B cell (primary cell): ENCODE results near the gene KLHL26. TPM values are rescaled to one million over a fixed set of nuclear protein-coding genes. Genes with fewer than 3 reads are reported as not detected.

Source experiments
- ATAC-seq: fragments of 200-7000 bp; cut with Tn5 transposase; one replicate; pipeline ENCODE4 v1.10.0; 2021; ENCODE audit warnings: low read depth, mild to moderate bottlenecking, moderate number of reproducible peaks, moderate library complexity
- CTCF ChIA-PET: fragments of 350-600 bp; sonication (Branson Sonifier 250); formaldehyde crosslinking; loops from one replicate; lab custom pipeline; 2021; ENCODE audit warnings: antibody characterized with exemption, inconsistent platforms; lab: Charles Lee
- POLR2A ChIA-PET: fragments of 350-600 bp; sonication (Branson Sonifier 250); formaldehyde crosslinking; loops from one replicate; lab custom pipeline; 2021; ENCODE audit warnings: antibody characterized with exemption; lab: Charles Lee
- DNase-seq: peaks from one replicate; pipeline ENCODE4 v3.0.0; 2013
- H2AFZ ChIP-seq: 2 replicates; pipeline ENCODE4 v1.6.1; 2012; ENCODE audit warnings: mild to moderate bottlenecking, low read depth, low read length; ENCODE audit not compliant: insufficient read depth, poor library complexity, severe bottlenecking
- H3K27ac ChIP-seq, 2 donors: 1 replicate in 1 of 2; 2 replicates in 1 of 2; pipeline ENCODE4 v1.5.1; 2012 to 2013; ENCODE audit warnings: low read length in 2 of 2, mild to moderate bottlenecking in 2 of 2, moderate library complexity in 1 of 2
- H3K27me3 ChIP-seq, 4 experiments: fragments of 200-600 bp in 1 of 4; sonication (generic) in 1 of 4; replicated peaks in 1 of 4; 1 replicate in 2 of 4; 2 replicates in 2 of 4; pipeline versions ENCODE4 v1.6.1 to v1.7.0; 2013 to 2016; ENCODE audit warnings: low read length in 3 of 4, mild to moderate bottlenecking in 2 of 4, mixed read lengths in 1 of 4, moderate library complexity in 1 of 4; ENCODE audit not compliant: insufficient read depth in 4 of 4, control insufficient read depth in 3 of 4; ENCODE audit errors: control extremely low read depth in 1 of 4
- H3K36me3 ChIP-seq, 2 experiments: replicated peaks in 1 of 2; 1 replicate in 1 of 2; 2 replicates in 1 of 2; pipeline versions ENCODE4 v1.6.1 to v1.7.1; 2013; ENCODE audit warnings: low read length in 1 of 2; ENCODE audit not compliant: insufficient read depth in 2 of 2, control insufficient read depth in 1 of 2; ENCODE audit errors: control extremely low read depth in 1 of 2, extremely low read depth in 1 of 2
- H3K4me1 ChIP-seq, 2 donors: fragments of 200-600 bp in 1 of 2; sonication (generic) in 1 of 2; 1 replicate in 1 of 2; 2 replicates in 1 of 2; pipeline versions ENCODE4 v1.5.1 to v1.6.1; 2013 to 2017; ENCODE audit warnings: low read length in 2 of 2; ENCODE audit not compliant: control insufficient read depth in 2 of 2, insufficient read depth in 2 of 2
- H3K4me2 ChIP-seq: replicated peaks from 2 replicates; pipeline ENCODE3; 2012; ENCODE audit warnings: mild to moderate bottlenecking, low read depth, low read length; ENCODE audit not compliant: poor library complexity, severe bottlenecking
- H3K4me3 ChIP-seq, 5 experiments: fragments of 200-600 bp in 1 of 5; sonication (generic) in 1 of 5; 1 replicate in 3 of 5; 2 replicates in 2 of 5; pipeline versions ENCODE4 v1.5.1 to v1.7.0; 2011 to 2016; ENCODE audit warnings: low read length in 4 of 5, mild to moderate bottlenecking in 4 of 5, low read depth in 2 of 5, control low read depth in 1 of 5, moderate library complexity in 1 of 5; ENCODE audit not compliant: insufficient read depth in 1 of 5; ENCODE audit errors: control extremely low read depth in 1 of 5, extremely low read depth in 1 of 5
- H3K79me2 ChIP-seq: fragments of 200-600 bp; sonication (generic); one replicate; pipeline ENCODE4 v1.6.0; 2016; ENCODE audit warnings: low read length; ENCODE audit not compliant: control insufficient read depth, insufficient read depth
- H3K9ac ChIP-seq: fragments of 200-600 bp; sonication (generic); 2 replicates; pipeline ENCODE4 v1.6.1; 2017; ENCODE audit warnings: mild to moderate bottlenecking, low read length, moderate library complexity
- H3K9me3 ChIP-seq, 3 donors: one replicate each; pipeline versions ENCODE4 v1.6.1 to v1.7.1; 2013; ENCODE audit warnings: low read length in 2 of 3; ENCODE audit not compliant: control insufficient read depth in 2 of 3, insufficient read depth in 1 of 3; ENCODE audit errors: control extremely low read depth in 1 of 3
- H4K20me1 ChIP-seq: 2 replicates; pipeline ENCODE4 v1.6.0; 2012; ENCODE audit warnings: mild to moderate bottlenecking, low read length; ENCODE audit not compliant: insufficient read depth, control insufficient read depth, poor library complexity, severe bottlenecking
- H3K27ac Mint-ChIP-seq: one replicate; pipeline ENCODE4 v1.8.0; 2021; ENCODE audit warnings: mixed read lengths
- H3K27me3 Mint-ChIP-seq: one replicate; pipeline ENCODE4 v1.8.0; 2021; ENCODE audit warnings: mixed read lengths
- H3K4me1 Mint-ChIP-seq: one replicate; pipeline ENCODE4 v1.8.0; 2021; ENCODE audit warnings: mixed read lengths
- H3K4me3 Mint-ChIP-seq: one replicate; pipeline ENCODE4 v1.8.0; 2021; ENCODE audit warnings: mixed read lengths
- H3K9me3 Mint-ChIP-seq: one replicate; pipeline ENCODE4 v1.8.0; 2022; ENCODE audit warnings: mixed read lengths; ENCODE audit not compliant: insufficient read depth
- CTCF ChIP-seq: fragments of 200-600 bp; IDR thresholded peaks from one replicate; pipeline ENCODE4 v1.8.0; 2022; ENCODE audit warnings: antibody characterized with exemption, mild to moderate bottlenecking
- EZH2 ChIP-seq: IDR thresholded peaks from 2 replicates; pipeline ENCODE4 v1.6.1; 2012; ENCODE audit warnings: borderline replicate concordance, low read depth, mild to moderate bottlenecking, moderate library complexity, low read length; ENCODE audit not compliant: insufficient read depth, poor library complexity, severe bottlenecking
- WGBS: methylation state at CpG from one replicate; pipeline ENCODE4 v1.1.5; 2013; ENCODE audit warnings: missing lambda C conversion rate; ENCODE audit not compliant: insufficient coverage; 5-methylcytosine and 5-hydroxymethylcytosine counted together
- intact Hi-C: fragments of 100-400 bp; cut with micrococcal nuclease; formaldehyde crosslinking; loops from one replicate; pipeline ENCODE4 v1.10.0; 2022
- polyA plus RNA-seq: library from polyadenylated mRNA; depleted of rRNA; stranded (reverse); fragments of >200 nt; gene quantifications from 2 replicates; pipeline ENCODE4 v1.2.3, GENCODE V29; 2012
- total RNA-seq, 2 donors: library from RNA; stranded (reverse); fragments of 120-200 nt in 1 of 2; gene quantifications; 1 replicate in 1 of 2; 2 replicates in 1 of 2; pipeline versions ENCODE4 v1.2.3 to v1.2.4, GENCODE V29; 2013 to 2022

KLHL26 gene
- total and polyA plus RNA-seq, 2 donors (not counting 1 experiment from before 2014, with no cell fraction given): 5.0 to 14.6 TPM

- Mint-ChIP-seq H3K4me1 (peaks cover 36% of the 10 kb centered on the region), H3K4me3 (no peak overlapping the region), H3K9me3 (no peaks in the 10 kb centered on the region), H3K27ac (no peak overlapping the region), H3K27me3 (no peaks in the 10 kb centered on the region)
- ChIA-PET POLR2A (no interaction called here), CTCF (no interaction called here)
- Histone ChIP-seq H3K9ac (no peak overlapping the region), H2AFZ (no peak overlapping the region), H3K4me1 (peaks cover 16 to 19% of the 10 kb centered on the region in 2 donors), H4K20me1 (peaks cover 36% of the 10 kb centered on the region), H3K4me3 (no peak overlapping the region), H3K79me2 (peaks cover 43% of the 10 kb centered on the region), H3K36me3 (no peaks in the 10 kb centered on the region), H3K27me3 (no peaks in the 10 kb centered on the region), H3K9me3 (no peaks in the 10 kb centered on the region), H3K4me2 (no peak overlapping the region), H3K27ac (no peak overlapping the region)
- intact Hi-C loops: no loop called here
- 96% methylated on average over 7 of the region's 7 CpGs for WGBS
- TF ChIP-seq EZH2 (no peak), CTCF (no peak)
- DNase-seq (no peak), ATAC-seq (no peak)
These were observed 17.6 kb downstream of the KLHL26 start for GRCh38 chr19:18654469-18654868.

GRCh38 chr19:18655173-18655844 lies 18.5 kb downstream of the KLHL26 start:
- ChIA-PET CTCF (no interaction called here), POLR2A (no interaction called here)
- Mint-ChIP-seq H3K4me1 (peaks cover 30% of the 10 kb centered on the region), H3K27ac (no peak overlapping the region), H3K9me3 (no peaks in the 10 kb centered on the region), H3K27me3 (no peaks in the 10 kb centered on the region), H3K4me3 (no peak overlapping the region)
- Histone ChIP-seq H3K4me2 (no peak overlapping the region), H3K9me3 (no peaks in the 10 kb centered on the region), H3K36me3 (no peaks in the 10 kb centered on the region), H3K79me2 (peaks cover 49% of the 10 kb centered on the region), H3K4me1 (peaks cover 11 to 16% of the 10 kb centered on the region in 2 donors), H3K4me3 (no peak overlapping the region), H3K27ac (no peak overlapping the region), H3K9ac (no peak overlapping the region), H2AFZ (no peak overlapping the region), H3K27me3 (no peaks in the 10 kb centered on the region), H4K20me1 (peaks cover 42% of the 10 kb centered on the region)
- DNase-seq (no peak), ATAC-seq (no peak)
- intact Hi-C loops: no loop called here
- no peak for TF ChIP-seq CTCF
- no peak for TF ChIP-seq EZH2
- 98% methylated on average over 12 of the region's 13 CpGs for WGBS
